Liver (tissue), 3 donors: Measurements from ENCODE around the gene NPAS2.

ENCODE experiments used
- CTCF ChIP-seq: fragments of 150-350 bp; IDR thresholded peaks from 2 replicates; pipeline ENCODE4 v1.5.1; 2017; ENCODE audit warnings: improper control_type of control experiment, low read depth, low read length; ENCODE audit not compliant: missing input control
- EGR1 ChIP-seq, 2 donors: IDR thresholded peaks; 2 replicates each; pipeline ENCODE4 v1.6.1; 2016 to 2018; ENCODE audit warnings: antibody characterized with exemption in 2 of 2, low read depth in 2 of 2
- RAD21 ChIP-seq, 2 donors: IDR thresholded peaks; 2 replicates each; pipeline ENCODE4 v1.6.1; 2016; ENCODE audit warnings: antibody characterized with exemption in 2 of 2, mild to moderate bottlenecking in 2 of 2
- donor health status: healthy.
- donor health status: healthy.

- TF ChIP-seq CTCF (no peak), EGR1 (IDR thresholded peaks at IDR 0.05; ENCODE audit: low read depth in 2 of 2) (no peak), RAD21 (IDR thresholded peaks at IDR 0.05) (no peak)
Observed at GRCh38 chr2:100995309-100996075, 175.6 kb downstream of the NPAS2 start.
